ENCODE data around the gene FGF14. TPM values are rescaled to one million over a fixed set of nuclear protein-coding genes. Genes with fewer than 3 reads are reported as not detected.
"Not testable (repeated sequence)": the region's sequence is repeated elsewhere in the genome, so short reads cannot be mapped to it uniquely, and the experiment has no call there.

Gene FGF14
- total RNA-seq, 4 donors from 2014 or later, result 0.12 to 3.5 (median 1.3) TPM

- DNase-seq (ENCODE audit: low spot score) (no peak), ATAC-seq (ENCODE audit: low FRiP score) (no peak)
- no peak for TF ChIP-seq CTCF (IDR thresholded peaks at IDR 0.05)
These were observed 556.4 kb downstream of the FGF14 start for GRCh38 chr13:101845245-101846020.

- no peak for TF ChIP-seq CTCF (IDR thresholded peaks at IDR 0.05)
- no peak for ATAC-seq (ENCODE audit: low FRiP score)
- no peak for DNase-seq (ENCODE audit: low spot score)
These were observed 560.1 kb downstream of the FGF14 start for GRCh38 chr13:101841698-101842097.

GRCh38 chr13:101838323-101838722 lies 563.5 kb downstream of the FGF14 start:
- DNase-seq (ENCODE audit: low spot score) (no peak), ATAC-seq (ENCODE audit: low FRiP score) (no peak)
- TF ChIP-seq CTCF (IDR thresholded peaks at IDR 0.05), result no peak

GRCh38 chr13:101837778-101838177 lies 564.1 kb downstream of the FGF14 start:
- not testable (repeated sequence) for ATAC-seq (ENCODE audit: low FRiP score); DNase-seq (ENCODE audit: low spot score)

- no peak for TF ChIP-seq CTCF (IDR thresholded peaks at IDR 0.05)
- DNase-seq (ENCODE audit: low spot score) (no peak), ATAC-seq (ENCODE audit: low FRiP score) (no peak)
These were observed 564.6 kb downstream of the FGF14 start for GRCh38 chr13:101837288-101837687.

- no peak for TF ChIP-seq CTCF (IDR thresholded peaks at IDR 0.05)
- ATAC-seq (ENCODE audit: low FRiP score) (no peak), DNase-seq (ENCODE audit: low spot score) (no peak)
These were observed 565.9 kb downstream of the FGF14 start for GRCh38 chr13:101835920-101836319.

- DNase-seq (ENCODE audit: low spot score) (no peak), ATAC-seq (ENCODE audit: low FRiP score) (no peak)
- no peak for TF ChIP-seq CTCF (IDR thresholded peaks at IDR 0.05)
These were observed 568.2 kb downstream of the FGF14 start for GRCh38 chr13:101833671-101834070.

All from omental fat pad (tissue), 4 donors.